NB4 (cell line): ENCODE measurements around the gene IL25.

Experiments
- DNase-seq: peaks from one replicate; pipeline ENCODE4 v3.0.0; 2010; ENCODE audit warnings: low read depth
- H3K4me3 ChIP-seq: one replicate; pipeline ENCODE4 v1.5.1; 2011; ENCODE audit warnings: mild to moderate bottlenecking, low read depth, low read length, moderate library complexity
- CTCF ChIP-seq: IDR thresholded peaks from one replicate; pipeline ENCODE4 v1.5.1; 2012; ENCODE audit warnings: low read depth, low read length
- MAX ChIP-seq: IDR thresholded peaks from 2 replicates; pipeline ENCODE4 v1.6.1; 2011; ENCODE audit warnings: low read depth, low read length
- MYC ChIP-seq: IDR thresholded peaks from 2 replicates; pipeline ENCODE4 v1.6.1; 2011; ENCODE audit warnings: low read depth, low read length
- POLR2A ChIP-seq: IDR thresholded peaks from 2 replicates; pipeline ENCODE4 v1.6.1; 2011; ENCODE audit warnings: mild to moderate bottlenecking; ENCODE audit not compliant: insufficient read length; ENCODE audit errors: extremely low read depth

The IL25 gene

GRCh38 chr14:23352506-23353432 is 19.8 kb upstream of the IL25 start, which contains the start of gene SLC22A17:
TSS of gene SLC22A17 (minus strand) at chr14:23352887.
- no peak for TF ChIP-seq MYC
- no peak for TF ChIP-seq CTCF
- TF ChIP-seq POLR2A, result no peak
- TF ChIP-seq MAX, result no peak
- DNase-seq, result no peak
- no peak within 1 kb of the TSS for H3K4me3 ChIP-seq

GRCh38 chr14:23353433-23353780 is 19.2 kb upstream of the IL25 start:
- TF ChIP-seq MAX (no peak), POLR2A (no peak), CTCF (no peak), MYC (no peak)
- no peak overlapping the region for H3K4me3 ChIP-seq
- no peak for DNase-seq

- TF ChIP-seq MYC, result no peak
- no peak for TF ChIP-seq CTCF
- no peak for TF ChIP-seq POLR2A
- no peak for TF ChIP-seq MAX
- no peak for DNase-seq
- H3K4me3 ChIP-seq, result no peak overlapping the region
Observed at GRCh38 chr14:23354990-23355389, 17.6 kb upstream of the IL25 start.

GRCh38 chr14:23355871-23356435 is 16.7 kb upstream of the IL25 start:
- DNase-seq, result no peak
- H3K4me3 ChIP-seq, result no peak overlapping the region
- no peak for TF ChIP-seq MAX
- no peak for TF ChIP-seq MYC

- no peak for TF ChIP-seq CTCF
- TF ChIP-seq MAX, result no peak
- no peak for TF ChIP-seq POLR2A
- no peak for TF ChIP-seq MYC
- H3K4me3 ChIP-seq, result no peak overlapping the region
- no peak for DNase-seq
Observed at GRCh38 chr14:23356662-23357061, 15.9 kb upstream of the IL25 start.

GRCh38 chr14:23357261-23357660 is 15.3 kb upstream of the IL25 start:
- no peak for DNase-seq
- TF ChIP-seq MYC (no peak), MAX (no peak), CTCF (no peak), POLR2A (no peak)
- H3K4me3 ChIP-seq, result no peak overlapping the region
